B cell (primary cell): ENCODE results near the gene MBOAT7. TPM values are rescaled to one million over a fixed set of nuclear protein-coding genes. Genes with fewer than 3 reads are reported as not detected.

ENCODE experiments used
- ATAC-seq: fragments of 200-7000 bp; cut with Tn5 transposase; one replicate; pipeline ENCODE4 v1.10.0; 2021; ENCODE audit warnings: low read depth, mild to moderate bottlenecking, moderate number of reproducible peaks, moderate library complexity
- CTCF ChIA-PET: fragments of 350-600 bp; sonication (Branson Sonifier 250); formaldehyde crosslinking; loops from one replicate; lab custom pipeline; 2021; ENCODE audit warnings: antibody characterized with exemption, inconsistent platforms; lab: Charles Lee
- POLR2A ChIA-PET: fragments of 350-600 bp; sonication (Branson Sonifier 250); formaldehyde crosslinking; loops from one replicate; lab custom pipeline; 2021; ENCODE audit warnings: antibody characterized with exemption; lab: Charles Lee
- DNase-seq: peaks from one replicate; pipeline ENCODE4 v3.0.0; 2013
- H2AFZ ChIP-seq: 2 replicates; pipeline ENCODE4 v1.6.1; 2012; ENCODE audit warnings: mild to moderate bottlenecking, low read depth, low read length; ENCODE audit not compliant: insufficient read depth, poor library complexity, severe bottlenecking
- H3K27ac ChIP-seq, 2 donors: 1 replicate in 1 of 2; 2 replicates in 1 of 2; pipeline ENCODE4 v1.5.1; 2012 to 2013; ENCODE audit warnings: low read length in 2 of 2, mild to moderate bottlenecking in 2 of 2, moderate library complexity in 1 of 2
- H3K27me3 ChIP-seq, 4 experiments: fragments of 200-600 bp in 1 of 4; sonication (generic) in 1 of 4; replicated peaks in 1 of 4; 1 replicate in 2 of 4; 2 replicates in 2 of 4; pipeline versions ENCODE4 v1.6.1 to v1.7.0; 2013 to 2016; ENCODE audit warnings: low read length in 3 of 4, mild to moderate bottlenecking in 2 of 4, mixed read lengths in 1 of 4, moderate library complexity in 1 of 4; ENCODE audit not compliant: insufficient read depth in 4 of 4, control insufficient read depth in 3 of 4; ENCODE audit errors: control extremely low read depth in 1 of 4
- H3K36me3 ChIP-seq, 2 experiments: replicated peaks in 1 of 2; 1 replicate in 1 of 2; 2 replicates in 1 of 2; pipeline versions ENCODE4 v1.6.1 to v1.7.1; 2013; ENCODE audit warnings: low read length in 1 of 2; ENCODE audit not compliant: insufficient read depth in 2 of 2, control insufficient read depth in 1 of 2; ENCODE audit errors: control extremely low read depth in 1 of 2, extremely low read depth in 1 of 2
- H3K4me1 ChIP-seq, 2 donors: fragments of 200-600 bp in 1 of 2; sonication (generic) in 1 of 2; 1 replicate in 1 of 2; 2 replicates in 1 of 2; pipeline versions ENCODE4 v1.5.1 to v1.6.1; 2013 to 2017; ENCODE audit warnings: low read length in 2 of 2; ENCODE audit not compliant: control insufficient read depth in 2 of 2, insufficient read depth in 2 of 2
- H3K4me2 ChIP-seq: replicated peaks from 2 replicates; pipeline ENCODE3; 2012; ENCODE audit warnings: mild to moderate bottlenecking, low read depth, low read length; ENCODE audit not compliant: poor library complexity, severe bottlenecking
- H3K4me3 ChIP-seq, 5 experiments: fragments of 200-600 bp in 1 of 5; sonication (generic) in 1 of 5; 1 replicate in 3 of 5; 2 replicates in 2 of 5; pipeline versions ENCODE4 v1.5.1 to v1.7.0; 2011 to 2016; ENCODE audit warnings: low read length in 4 of 5, mild to moderate bottlenecking in 4 of 5, low read depth in 2 of 5, control low read depth in 1 of 5, moderate library complexity in 1 of 5; ENCODE audit not compliant: insufficient read depth in 1 of 5; ENCODE audit errors: control extremely low read depth in 1 of 5, extremely low read depth in 1 of 5
- H3K79me2 ChIP-seq: fragments of 200-600 bp; sonication (generic); one replicate; pipeline ENCODE4 v1.6.0; 2016; ENCODE audit warnings: low read length; ENCODE audit not compliant: control insufficient read depth, insufficient read depth
- H3K9ac ChIP-seq: fragments of 200-600 bp; sonication (generic); 2 replicates; pipeline ENCODE4 v1.6.1; 2017; ENCODE audit warnings: mild to moderate bottlenecking, low read length, moderate library complexity
- H3K9me3 ChIP-seq, 3 donors: one replicate each; pipeline versions ENCODE4 v1.6.1 to v1.7.1; 2013; ENCODE audit warnings: low read length in 2 of 3; ENCODE audit not compliant: control insufficient read depth in 2 of 3, insufficient read depth in 1 of 3; ENCODE audit errors: control extremely low read depth in 1 of 3
- H4K20me1 ChIP-seq: 2 replicates; pipeline ENCODE4 v1.6.0; 2012; ENCODE audit warnings: mild to moderate bottlenecking, low read length; ENCODE audit not compliant: insufficient read depth, control insufficient read depth, poor library complexity, severe bottlenecking
- H3K27ac Mint-ChIP-seq: one replicate; pipeline ENCODE4 v1.8.0; 2021; ENCODE audit warnings: mixed read lengths
- H3K27me3 Mint-ChIP-seq: one replicate; pipeline ENCODE4 v1.8.0; 2021; ENCODE audit warnings: mixed read lengths
- H3K4me1 Mint-ChIP-seq: one replicate; pipeline ENCODE4 v1.8.0; 2021; ENCODE audit warnings: mixed read lengths
- H3K4me3 Mint-ChIP-seq: one replicate; pipeline ENCODE4 v1.8.0; 2021; ENCODE audit warnings: mixed read lengths
- H3K9me3 Mint-ChIP-seq: one replicate; pipeline ENCODE4 v1.8.0; 2022; ENCODE audit warnings: mixed read lengths; ENCODE audit not compliant: insufficient read depth
- CTCF ChIP-seq: fragments of 200-600 bp; IDR thresholded peaks from one replicate; pipeline ENCODE4 v1.8.0; 2022; ENCODE audit warnings: antibody characterized with exemption, mild to moderate bottlenecking
- EZH2 ChIP-seq: IDR thresholded peaks from 2 replicates; pipeline ENCODE4 v1.6.1; 2012; ENCODE audit warnings: borderline replicate concordance, low read depth, mild to moderate bottlenecking, moderate library complexity, low read length; ENCODE audit not compliant: insufficient read depth, poor library complexity, severe bottlenecking
- WGBS: methylation state at CpG from one replicate; pipeline ENCODE4 v1.1.5; 2013; ENCODE audit warnings: missing lambda C conversion rate; ENCODE audit not compliant: insufficient coverage; 5-methylcytosine and 5-hydroxymethylcytosine counted together
- intact Hi-C: fragments of 100-400 bp; cut with micrococcal nuclease; formaldehyde crosslinking; loops from one replicate; pipeline ENCODE4 v1.10.0; 2022
- polyA plus RNA-seq: library from polyadenylated mRNA; depleted of rRNA; stranded (reverse); fragments of >200 nt; gene quantifications from 2 replicates; pipeline ENCODE4 v1.2.3, GENCODE V29; 2012
- total RNA-seq, 2 donors: library from RNA; stranded (reverse); fragments of 120-200 nt in 1 of 2; gene quantifications; 1 replicate in 1 of 2; 2 replicates in 1 of 2; pipeline versions ENCODE4 v1.2.3 to v1.2.4, GENCODE V29; 2013 to 2022

MBOAT7 gene
- total and polyA plus RNA-seq, 2 donors (not counting 1 experiment from before 2014, with no cell fraction given) = 22.3 to 34.8 TPM

- 97% methylated on average over 20 of the region's 20 CpGs for WGBS
- Histone ChIP-seq H2AFZ (no peak overlapping the region), H3K4me1 (no peaks in the 10 kb centered on the region), H3K27me3 (peaks cover 0 to 5% (median under 1%) of the 10 kb centered on the region in 4 experiments), H3K4me2 (no peak overlapping the region), H3K9me3 (no peaks in the 10 kb centered on the region), H3K9ac (no peak overlapping the region), H3K36me3 (peaks cover 6 to 42% of the 10 kb centered on the region in 2 experiments), H3K4me3 (no peak overlapping the region), H3K27ac (no peak overlapping the region), H4K20me1 (no peaks in the 10 kb centered on the region), H3K79me2 (no peaks in the 10 kb centered on the region)
- ChIA-PET POLR2A (no interaction called here), CTCF (no interaction called here)
- Mint-ChIP-seq H3K27me3 (peaks cover 4% of the 10 kb centered on the region), H3K4me3 (no peak overlapping the region), H3K27ac (no peak overlapping the region), H3K9me3 (no peaks in the 10 kb centered on the region), H3K4me1 (no peaks in the 10 kb centered on the region)
- DNase-seq = no peak
- ATAC-seq = no peak
- intact Hi-C loops = no loop called here
- TF ChIP-seq CTCF (no peak), EZH2 (no peak)
These were observed 59.8 kb downstream of the MBOAT7 start for GRCh38 chr19:54129617-54129996.

GRCh38 chr19:54128796-54129616 is 60.4 kb downstream of the MBOAT7 start:
- no peak overlapping the region for H3K27ac Mint-ChIP-seq
- H3K36me3 ChIP-seq = peaks cover 6 to 48% of the 10 kb centered on the region in 2 experiments
- CTCF ChIA-PET = no interaction called here

More at GRCh38 chr19:54128796-54129616, 60.4 kb downstream of the MBOAT7 start:
- H3K4me2 ChIP-seq = no peak overlapping the region
- no peaks in the 10 kb centered on the region for H3K27me3 ChIP-seq
- Mint-ChIP-seq H3K4me3 (no peak overlapping the region), H3K9me3 (no peaks in the 10 kb centered on the region), H3K4me1 (no peaks in the 10 kb centered on the region), H3K27me3 (no peaks in the 10 kb centered on the region)
- no peak for DNase-seq
- H3K79me2 ChIP-seq = no peaks in the 10 kb centered on the region
- intact Hi-C loops = no loop called here
- no peaks in the 10 kb centered on the region for H3K9me3 ChIP-seq
- H2AFZ ChIP-seq = no peak overlapping the region
- no peak overlapping the region for H3K27ac ChIP-seq
- H3K4me1 ChIP-seq = no peaks in the 10 kb centered on the region
- no peak for ATAC-seq
- H3K9ac ChIP-seq = no peak overlapping the region
- 96% methylated on average over 41 of the region's 41 CpGs for whole genome bisulfite sequencing
- no peaks in the 10 kb centered on the region for H4K20me1 ChIP-seq
- no peak overlapping the region for H3K4me3 ChIP-seq
- TF ChIP-seq EZH2 (no peak), CTCF (no peak)
- POLR2A ChIA-PET = no interaction called here
